Naive B cell (primary cell): ENCODE data around the gene RRBP1. TPM values are rescaled to one million over a fixed set of nuclear protein-coding genes. Genes with fewer than 3 reads are reported as not detected.

ENCODE experiments used
- ATAC-seq, 2 donors: fragments of 150-1000 bp; cut with Tn5 transposase; 2 replicates each; pipeline ENCODE4 v1.10.0; 2021; ENCODE audit warnings: low read depth in 2 of 2, mild to moderate bottlenecking in 2 of 2, moderate library complexity in 2 of 2
- DNase-seq: peaks from one replicate; pipeline ENCODE4 v3.0.0; 2022
- H3K27ac Mint-ChIP-seq, 6 donors: one replicate each; pipeline ENCODE4 v1.8.0; 2020 to 2022; ENCODE audit warnings: mild to moderate bottlenecking in 6 of 6, mixed read lengths in 6 of 6, moderate library complexity in 5 of 6, inconsistent platforms in 2 of 6
- H3K27me3 Mint-ChIP-seq, 3 donors: one replicate each; pipeline ENCODE4 v1.8.0; 2021 to 2022; ENCODE audit warnings: mixed read lengths in 3 of 3, mild to moderate bottlenecking in 1 of 3
- H3K36me3 Mint-ChIP-seq, 2 donors: one replicate each; pipeline ENCODE4 v1.8.0; 2020 to 2022; ENCODE audit warnings: mixed read lengths in 2 of 2, inconsistent platforms in 1 of 2, mild to moderate bottlenecking in 1 of 2
- H3K4me1 Mint-ChIP-seq, 3 donors: one replicate each; pipeline ENCODE4 v1.8.0; 2020 to 2022; ENCODE audit warnings: mixed read lengths in 3 of 3, inconsistent platforms in 1 of 3, mild to moderate bottlenecking in 1 of 3, moderate library complexity in 1 of 3
- H3K4me3 Mint-ChIP-seq, 8 donors: one replicate each; pipeline ENCODE4 v1.8.0; 2020 to 2022; ENCODE audit warnings: mild to moderate bottlenecking in 8 of 8, mixed read lengths in 8 of 8, moderate library complexity in 8 of 8, inconsistent platforms in 2 of 8
- H3K9me3 Mint-ChIP-seq, 7 donors: one replicate each; pipeline ENCODE4 v1.8.0; 2020 to 2022; ENCODE audit warnings: mixed read lengths in 7 of 7, mild to moderate bottlenecking in 5 of 7, inconsistent platforms in 2 of 7, moderate library complexity in 1 of 7
- polyA plus RNA-seq, 6 donors: library from polyadenylated mRNA; unstranded; fragments of 300-500 nt; fragmentation: Illumina TruSeq; gene quantifications; one replicate each; pipeline ENCODE4 v1.2.3, GENCODE V29; 2021; ENCODE audit warnings: low read depth in 6 of 6

Gene RRBP1
- polyA plus RNA-seq, 6 donors from 2014 or later = 1.00 to 12.2 (median 2.1) TPM

DNA sequence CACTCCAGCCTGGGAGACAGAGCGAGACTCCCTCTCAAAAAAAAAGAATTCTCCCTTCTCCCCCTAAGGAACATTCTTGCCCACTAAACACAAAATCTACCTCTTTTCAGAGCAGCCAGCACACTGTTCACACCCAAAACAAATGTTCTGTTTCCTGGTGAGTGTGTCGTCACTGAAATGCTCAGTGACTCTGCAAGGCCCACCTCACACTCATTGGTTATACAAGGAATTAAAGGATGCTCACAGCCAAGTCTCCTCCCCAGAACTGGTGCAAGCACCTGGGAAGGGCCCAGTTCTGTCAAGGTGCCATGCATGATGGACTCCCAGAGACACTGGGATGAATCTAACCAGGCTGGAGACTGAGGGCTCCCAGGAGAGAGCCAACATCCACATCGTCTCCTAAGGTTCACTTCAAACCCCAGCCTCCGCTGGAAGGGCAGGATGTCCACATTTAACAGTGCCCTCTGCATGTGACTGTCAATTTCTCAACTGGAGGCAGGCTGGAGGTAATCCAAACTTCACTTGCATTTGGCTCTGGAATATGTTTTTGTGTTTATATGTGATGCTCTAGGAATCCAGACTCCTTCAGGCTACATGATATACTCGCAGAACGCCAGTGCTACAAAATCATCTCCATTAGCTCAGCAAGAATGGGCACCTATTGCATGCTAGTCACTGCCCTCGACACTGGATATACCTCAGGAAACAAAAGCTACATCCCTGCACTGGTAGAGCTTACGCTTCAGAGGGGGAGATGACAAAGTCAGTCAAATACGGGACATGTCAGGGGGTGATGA is 7.1 kb downstream of the RRBP1 start:
- peaks cover 0 to 5% of the 10 kb centered on the region in 2 donors for H3K36me3 Mint-ChIP-seq
- H3K4me3 Mint-ChIP-seq = no peak overlapping the region
- no peak overlapping the region for H3K27ac Mint-ChIP-seq
- no peaks in the 10 kb centered on the region for H3K27me3 Mint-ChIP-seq
- no peaks in the 10 kb centered on the region for H3K9me3 Mint-ChIP-seq
- H3K4me1 Mint-ChIP-seq = peaks cover 14 to 33% (median 25%) of the 10 kb centered on the region in 3 donors
- DNase-seq (no peak), ATAC-seq (no peak)

DNA sequence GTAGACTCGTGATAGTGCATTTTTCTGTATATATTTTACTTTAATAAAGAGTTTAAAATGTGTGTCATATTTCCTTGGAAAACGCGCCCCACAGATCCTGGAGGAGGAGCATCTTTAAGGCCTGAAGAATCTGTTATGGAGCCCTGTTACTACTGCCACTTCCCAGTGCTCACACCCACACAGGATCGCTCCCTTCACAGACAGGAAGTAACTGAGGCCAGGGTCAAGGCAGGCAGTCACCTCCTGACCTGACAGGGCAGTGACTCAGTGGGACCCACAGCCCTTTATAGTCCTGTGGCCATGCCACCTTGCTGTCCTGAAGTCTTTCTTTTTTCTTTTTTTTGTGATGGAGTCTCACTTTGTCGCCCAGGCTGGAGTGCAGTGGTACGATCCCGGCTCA is 9.0 kb downstream of the RRBP1 start:
- Mint-ChIP-seq H3K27ac (no peak overlapping the region), H3K36me3 (peaks cover 0 to 5% of the 10 kb centered on the region in 2 donors), H3K4me3 (no peak overlapping the region), H3K9me3 (no peaks in the 10 kb centered on the region), H3K4me1 (peaks cover 10 to 26% (median 19%) of the 10 kb centered on the region in 3 donors), H3K27me3 (no peaks in the 10 kb centered on the region)
- ATAC-seq (no peak), DNase-seq (no peak)

DNA sequence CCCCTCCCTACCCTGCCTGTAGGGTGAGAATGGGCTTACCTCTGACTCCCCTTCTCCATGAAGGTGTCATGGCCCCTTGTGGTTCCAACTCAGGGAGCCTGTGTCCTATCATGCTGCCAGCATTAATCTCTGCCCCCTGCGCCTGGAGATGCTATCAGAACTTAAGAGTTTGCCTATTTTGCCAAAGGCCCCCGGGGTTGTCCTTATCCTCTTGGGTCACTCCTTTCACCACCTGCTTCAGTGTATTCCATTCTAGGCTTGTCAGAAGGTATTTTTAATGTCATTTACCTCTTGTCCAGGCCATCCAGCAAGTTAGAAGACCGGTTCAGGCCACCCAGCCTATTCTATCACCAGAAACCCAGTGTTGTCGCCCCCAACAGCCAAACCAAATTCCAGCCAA is 10.5 kb downstream of the RRBP1 start:
- Mint-ChIP-seq H3K36me3 (peaks cover 0 to 9% of the 10 kb centered on the region in 2 donors), H3K4me3 (no peak overlapping the region), H3K9me3 (no peaks in the 10 kb centered on the region), H3K27ac (peak overlapping the region in 1 of 6 donors; percentile 22), H3K4me1 (peaks cover 10 to 26% (median 19%) of the 10 kb centered on the region in 3 donors), H3K27me3 (no peaks in the 10 kb centered on the region)
- ATAC-seq (no peak), DNase-seq (no peak)

DNA sequence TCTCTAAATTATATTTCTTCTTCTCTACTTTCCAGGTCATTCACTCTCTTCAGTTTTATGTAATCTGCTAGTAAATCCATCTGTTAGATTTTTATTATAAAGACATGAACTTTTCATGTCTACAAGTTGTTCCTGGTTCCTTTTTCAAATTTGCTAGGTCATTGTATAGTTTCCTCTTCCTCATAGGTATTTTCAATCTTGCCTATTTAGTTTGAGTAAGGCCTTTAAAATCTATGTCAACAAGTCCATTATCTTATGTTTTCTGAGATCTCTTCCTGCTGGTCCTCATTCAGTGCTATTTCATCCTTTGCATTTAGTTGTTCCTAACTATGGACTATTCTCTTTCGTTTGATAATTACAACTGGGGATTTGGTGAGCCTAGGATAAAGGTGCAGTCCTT is 11.0 kb downstream of the RRBP1 start:
- no peak for ATAC-seq
- Mint-ChIP-seq H3K4me1 (peaks cover 10 to 26% (median 20%) of the 10 kb centered on the region in 3 donors), H3K27me3 (no peaks in the 10 kb centered on the region), H3K27ac (peak overlapping the region in 1 of 6 donors; percentile 77), H3K36me3 (peaks cover 0 to 9% of the 10 kb centered on the region in 2 donors), H3K9me3 (no peaks in the 10 kb centered on the region), H3K4me3 (no peak overlapping the region)
- no peak for DNase-seq

DNA sequence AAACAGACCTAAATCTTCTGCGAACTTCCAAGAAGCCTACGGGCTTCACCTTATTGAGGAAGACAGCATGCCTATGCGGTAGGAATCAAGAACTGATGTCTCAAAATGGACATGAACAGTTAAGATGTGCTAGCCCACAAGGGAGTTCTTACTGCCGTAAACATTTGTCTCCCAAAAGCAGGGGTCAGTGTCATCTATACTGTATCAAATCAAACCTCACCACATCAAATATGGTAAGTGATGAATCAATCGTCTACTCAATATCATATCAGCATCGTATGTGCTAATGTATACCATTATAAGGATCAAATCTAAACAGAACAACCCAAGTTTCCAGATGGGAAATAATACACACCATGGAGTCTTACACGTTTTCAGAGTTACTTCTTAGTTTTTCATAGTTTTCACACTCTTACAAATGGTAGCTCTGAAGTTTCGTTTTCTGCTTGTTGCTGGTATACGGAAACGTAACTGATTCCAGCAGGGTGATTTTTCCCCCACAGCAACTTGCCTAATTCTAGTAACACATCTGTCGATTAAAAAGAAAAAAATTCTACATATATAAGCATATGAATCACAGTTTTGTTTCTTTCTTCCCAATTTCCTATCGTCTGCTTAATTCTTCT is 12.6 kb downstream of the RRBP1 start:
- H3K36me3 Mint-ChIP-seq = peaks cover 0 to 9% of the 10 kb centered on the region in 2 donors
- no peak for DNase-seq
- no peaks in the 10 kb centered on the region for H3K9me3 Mint-ChIP-seq
- H3K27me3 Mint-ChIP-seq = no peaks in the 10 kb centered on the region
- no peak overlapping the region for H3K27ac Mint-ChIP-seq
- peaks cover 14 to 32% (median 23%) of the 10 kb centered on the region in 3 donors for H3K4me1 Mint-ChIP-seq
- no peak for ATAC-seq
- no peak overlapping the region for H3K4me3 Mint-ChIP-seq

DNA sequence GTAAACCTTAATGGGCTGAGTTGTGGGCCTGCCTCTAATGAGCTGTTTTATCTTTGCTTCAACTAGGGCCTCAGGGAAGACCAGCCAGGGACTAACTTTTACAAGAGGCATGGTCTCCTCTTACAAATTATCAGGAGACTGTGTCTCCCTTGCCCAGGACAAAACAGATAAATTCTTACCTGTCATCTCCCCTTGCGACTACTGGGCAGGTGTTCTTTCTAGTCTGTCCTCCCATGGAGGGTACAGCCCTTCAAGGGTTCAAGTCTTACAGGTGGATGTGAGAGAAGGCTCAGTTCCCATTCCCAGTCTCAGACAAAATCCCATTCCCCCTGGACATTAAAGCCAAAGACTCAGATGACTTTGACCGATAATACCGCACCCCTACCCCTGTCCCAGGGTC is 13.6 kb downstream of the RRBP1 start:
- DNase-seq (no peak), ATAC-seq (no peak)
- Mint-ChIP-seq H3K27me3 (no peaks in the 10 kb centered on the region), H3K9me3 (no peaks in the 10 kb centered on the region), H3K36me3 (peaks cover 0 to 9% of the 10 kb centered on the region in 2 donors), H3K4me3 (no peak overlapping the region), H3K27ac (peak overlapping the region in 1 of 6 donors; percentile 26), H3K4me1 (peaks cover 21 to 38% (median 27%) of the 10 kb centered on the region in 3 donors)

DNA sequence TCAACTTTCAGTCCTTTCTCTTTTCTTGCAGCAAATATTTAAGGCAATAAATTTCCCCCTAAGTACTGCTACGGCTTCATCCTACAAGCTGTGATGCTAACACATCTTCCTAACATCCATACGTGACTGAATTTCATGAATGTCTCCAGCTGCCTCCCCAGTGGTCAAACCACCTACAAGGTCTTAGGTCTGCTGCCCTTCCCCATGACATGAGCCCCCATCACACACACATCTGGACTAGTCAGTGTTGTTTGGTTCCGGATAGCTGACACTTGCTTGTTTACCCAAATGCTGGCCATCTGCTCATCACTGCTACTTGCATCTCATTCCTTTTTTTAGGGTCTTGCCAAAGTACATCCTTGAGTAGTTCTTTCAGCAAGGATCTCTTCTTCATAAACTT is 14.6 kb downstream of the RRBP1 start:
- DNase-seq = no peak
- no peak overlapping the region for H3K27ac Mint-ChIP-seq
- H3K4me3 Mint-ChIP-seq = no peak overlapping the region
- H3K27me3 Mint-ChIP-seq = no peaks in the 10 kb centered on the region
- H3K9me3 Mint-ChIP-seq = no peaks in the 10 kb centered on the region
- no peak for ATAC-seq
- H3K36me3 Mint-ChIP-seq = peaks cover 0 to 9% of the 10 kb centered on the region in 2 donors
- peaks cover 23 to 39% (median 30%) of the 10 kb centered on the region in 3 donors for H3K4me1 Mint-ChIP-seq

DNA sequence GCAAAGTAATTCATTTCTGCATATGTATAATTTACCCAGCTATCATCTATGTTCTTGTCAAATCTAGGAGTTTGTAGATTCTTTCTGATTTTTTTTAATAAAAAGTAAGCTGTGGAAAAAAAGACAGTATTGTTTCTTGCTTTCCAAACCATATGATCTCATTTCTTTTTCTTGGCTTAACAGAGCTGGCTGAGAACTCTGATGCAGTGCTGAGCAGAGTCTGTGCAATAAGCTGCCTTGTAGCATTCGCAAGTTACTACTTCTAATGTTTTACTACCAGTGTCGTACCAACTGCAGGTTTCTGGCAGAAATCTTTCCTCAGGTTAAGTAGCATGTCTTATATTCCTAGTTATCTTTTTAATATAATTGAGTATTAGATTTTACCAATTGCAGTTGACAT is 15.6 kb downstream of the RRBP1 start:
- ATAC-seq (no peak), DNase-seq (no peak)
- Mint-ChIP-seq H3K36me3 (peaks cover 0 to 9% of the 10 kb centered on the region in 2 donors), H3K27ac (no peak overlapping the region), H3K4me3 (no peak overlapping the region), H3K9me3 (no peaks in the 10 kb centered on the region), H3K4me1 (peaks cover 31 to 43% (median 32%) of the 10 kb centered on the region in 3 donors), H3K27me3 (no peaks in the 10 kb centered on the region)

DNA sequence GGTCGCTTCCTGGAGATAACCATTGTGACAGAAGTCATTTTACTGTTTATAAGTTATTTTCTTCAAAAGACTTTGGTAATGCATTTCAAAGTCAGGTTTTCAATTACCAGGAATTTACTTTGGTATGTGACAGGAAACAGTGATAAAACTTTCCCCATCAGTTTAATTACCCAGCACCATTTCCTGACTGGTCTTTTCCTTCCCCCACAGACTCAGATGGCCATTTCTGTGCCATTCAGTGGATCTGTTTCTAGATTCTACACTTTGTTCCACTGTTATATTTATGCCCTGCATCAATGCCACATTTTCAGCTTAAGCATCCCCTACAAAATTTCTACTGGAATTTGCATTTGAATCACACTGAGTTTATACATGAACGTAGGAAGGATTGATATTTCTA is 16.3 kb downstream of the RRBP1 start:
- Mint-ChIP-seq H3K4me3 (no peak overlapping the region), H3K27me3 (no peaks in the 10 kb centered on the region), H3K4me1 (peaks cover 24 to 43% (median 32%) of the 10 kb centered on the region in 3 donors), H3K27ac (peak overlapping the region in 1 of 6 donors; percentile 2), H3K36me3 (peaks cover 0 to 5% of the 10 kb centered on the region in 2 donors), H3K9me3 (no peaks in the 10 kb centered on the region)
- ATAC-seq = no peak
- no peak for DNase-seq

DNA sequence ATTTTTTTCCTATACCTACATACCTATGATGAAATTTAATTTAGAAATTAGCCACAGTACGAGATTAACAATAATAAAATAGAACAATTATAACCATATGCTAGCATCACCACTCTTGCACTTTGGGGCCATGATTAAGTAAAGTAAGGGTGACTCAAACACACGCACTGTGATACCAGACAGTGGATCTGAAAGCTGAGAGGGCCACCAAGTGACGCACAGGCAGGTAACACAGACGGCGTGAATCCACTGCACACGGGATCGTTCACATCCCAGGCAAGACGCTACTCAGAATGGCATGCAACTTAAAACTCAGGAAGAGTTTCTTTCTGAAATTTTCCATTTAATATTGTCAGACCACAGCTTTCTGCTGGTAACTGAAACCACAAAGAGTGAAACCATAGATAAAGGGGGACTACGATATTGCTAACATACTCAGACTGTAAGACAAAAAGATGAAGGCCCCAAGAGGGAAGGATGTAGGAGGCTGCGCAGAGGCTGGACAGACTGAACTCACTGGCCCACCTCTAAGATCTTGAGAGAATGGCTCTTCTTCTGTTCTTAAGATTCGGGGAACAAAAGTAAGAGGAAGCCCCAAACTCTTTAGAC is 17.9 kb downstream of the RRBP1 start:
- H3K4me3 Mint-ChIP-seq = peak overlapping the region in 2 of 8 donors; percentile 9 to 67
- ATAC-seq (no peak), DNase-seq (no peak)
- H3K27me3 Mint-ChIP-seq = no peaks in the 10 kb centered on the region
- no peaks in the 10 kb centered on the region for H3K9me3 Mint-ChIP-seq
- peaks cover 31 to 46% (median 40%) of the 10 kb centered on the region in 3 donors for H3K4me1 Mint-ChIP-seq
- peaks cover 4 to 9% of the 10 kb centered on the region in 2 donors for H3K36me3 Mint-ChIP-seq
- peak overlapping the region in 4 of 6 donors; percentile 28 to 75 (median 37) for H3K27ac Mint-ChIP-seq

DNA sequence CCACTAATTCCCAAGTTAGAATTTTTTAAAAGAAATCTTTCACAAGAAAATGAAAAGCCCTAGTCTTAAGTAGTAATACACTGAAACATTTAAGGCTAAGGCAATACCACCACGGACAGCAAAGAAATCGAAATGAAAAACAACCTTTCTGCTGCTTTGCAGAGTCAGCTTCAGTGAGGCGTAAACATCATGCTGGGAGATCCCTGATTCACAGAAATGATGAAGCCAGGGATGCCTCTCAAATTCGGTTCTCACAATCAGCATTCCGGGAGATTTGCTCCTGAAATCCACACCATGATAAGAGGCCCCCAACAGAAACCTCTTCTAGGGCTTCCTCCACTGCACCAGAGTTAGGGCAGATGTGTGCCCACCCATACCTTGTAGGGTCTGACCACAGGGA is 18.6 kb downstream of the RRBP1 start:
- Mint-ChIP-seq H3K27ac (peak overlapping the region in 1 of 6 donors; percentile 19), H3K4me3 (no peak overlapping the region), H3K9me3 (peaks cover 0 to 3% (median 0%) of the 10 kb centered on the region in 7 donors), H3K4me1 (peaks cover 31 to 46% (median 38%) of the 10 kb centered on the region in 3 donors), H3K36me3 (peaks cover 7 to 14% of the 10 kb centered on the region in 2 donors), H3K27me3 (no peaks in the 10 kb centered on the region)
- ATAC-seq (no peak), DNase-seq (no peak)

DNA sequence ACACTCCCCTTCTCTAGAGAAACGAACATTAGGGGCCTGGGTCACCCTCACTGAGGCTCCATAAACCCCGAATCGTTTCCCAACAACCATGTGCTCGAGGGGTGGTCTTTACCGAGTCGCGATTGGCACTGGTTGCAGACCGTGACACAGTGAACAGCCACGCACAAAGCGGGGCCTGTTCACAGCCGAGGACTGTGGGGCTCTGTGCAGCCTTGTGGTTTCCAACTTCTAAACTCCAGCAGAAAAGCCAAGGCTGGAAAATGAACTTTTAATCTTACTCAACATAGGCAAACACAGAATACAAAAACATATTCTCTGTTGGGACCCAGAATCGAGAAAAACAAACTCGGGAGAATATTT is 19.0 kb downstream of the RRBP1 start:
- peaks cover 33 to 49% (median 41%) of the 10 kb centered on the region in 3 donors for H3K4me1 Mint-ChIP-seq
- H3K36me3 Mint-ChIP-seq = peaks cover 11 to 19% of the 10 kb centered on the region in 2 donors
- no peak overlapping the region for H3K27ac Mint-ChIP-seq
- no peaks in the 10 kb centered on the region for H3K27me3 Mint-ChIP-seq
- H3K4me3 Mint-ChIP-seq = no peak overlapping the region
- DNase-seq (no peak), ATAC-seq (no peak)
- H3K9me3 Mint-ChIP-seq = peaks cover 0 to 3% (median 0%) of the 10 kb centered on the region in 7 donors

DNA sequence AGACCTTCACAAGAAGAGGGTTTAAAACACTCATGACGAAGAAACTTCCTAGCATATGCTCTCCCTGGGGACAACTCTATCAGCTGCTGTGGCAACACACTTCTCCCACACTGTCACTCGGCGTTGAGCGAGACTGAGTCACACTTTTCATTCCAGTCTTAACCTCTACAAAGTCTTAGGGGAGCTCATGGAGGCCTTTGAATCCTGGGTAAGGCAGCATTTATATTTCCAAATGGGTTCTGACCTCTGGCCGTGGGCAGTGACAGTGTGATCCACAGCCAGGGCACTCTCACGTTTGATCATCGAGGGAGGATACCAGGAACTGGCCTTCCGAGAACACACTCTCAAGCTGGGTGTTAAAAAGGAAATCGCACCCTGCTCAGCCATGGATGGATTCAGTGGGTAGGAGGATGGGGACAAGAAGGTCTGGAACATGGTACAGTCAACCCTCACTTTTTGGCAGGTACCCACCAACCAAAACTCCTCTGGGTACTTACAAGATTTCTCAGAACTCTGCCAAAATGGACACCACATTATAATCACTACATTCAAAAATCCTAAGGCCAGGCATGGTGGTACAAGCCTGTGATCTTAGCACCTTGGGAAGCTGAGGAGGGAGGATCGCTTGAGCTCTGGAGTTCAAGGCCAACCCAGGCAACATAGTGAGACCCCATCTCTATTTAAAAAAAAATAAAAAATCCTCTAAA is 19.6 kb downstream of the RRBP1 start:
- Mint-ChIP-seq H3K27ac (peak overlapping the region in 2 of 6 donors; percentile 11 to 32), H3K4me3 (peak overlapping the region in 2 of 8 donors; percentile 44 to 59), H3K36me3 (peaks cover 14 to 23% of the 10 kb centered on the region in 2 donors), H3K9me3 (peaks cover 0 to 4% (median 0%) of the 10 kb centered on the region in 7 donors), H3K4me1 (peaks cover 35 to 54% (median 45%) of the 10 kb centered on the region in 3 donors), H3K27me3 (no peaks in the 10 kb centered on the region)
- peak in 1 of 2 donors; percentile 50 for ATAC-seq
- DNase-seq = no peak
